Gastroesophageal sphincter (tissue), 3 donors: ENCODE results near the gene SLC35F1.

ENCODE experiments used
- EP300 ChIP-seq: sonication (generic); formaldehyde crosslinking; IDR thresholded peaks from one replicate; pipeline ENCODE4 v1.6.1; 2017; ENCODE audit warnings: antibody characterized with exemption, mild to moderate bottlenecking
- POLR2A ChIP-seq, 2 donors: fragments of 450-650 bp; IDR thresholded peaks; one replicate each; pipeline ENCODE4 v1.6.1; 2017; ENCODE audit warnings: antibody characterized with exemption in 2 of 2, mild to moderate bottlenecking in 2 of 2, moderate library complexity in 1 of 2
- POLR2AphosphoS5 ChIP-seq: sonication (generic); formaldehyde crosslinking; IDR thresholded peaks from one replicate; pipeline ENCODE4 v1.6.1; 2017; ENCODE audit warnings: antibody characterized with exemption
- TF ChIP-seq, protein P1 (sequence below), 4 experiments: fragments of 200-600 bp in 2 of 4; fragments of 450-650 bp in 2 of 4; sonication (generic) in 1 of 4; IDR thresholded peaks; one replicate each; pipeline ENCODE4 v1.5.1; 2017 to 2019; ENCODE audit warnings: antibody characterized with exemption in 4 of 4, mild to moderate bottlenecking in 2 of 4, moderate library complexity in 2 of 4

DNA sequence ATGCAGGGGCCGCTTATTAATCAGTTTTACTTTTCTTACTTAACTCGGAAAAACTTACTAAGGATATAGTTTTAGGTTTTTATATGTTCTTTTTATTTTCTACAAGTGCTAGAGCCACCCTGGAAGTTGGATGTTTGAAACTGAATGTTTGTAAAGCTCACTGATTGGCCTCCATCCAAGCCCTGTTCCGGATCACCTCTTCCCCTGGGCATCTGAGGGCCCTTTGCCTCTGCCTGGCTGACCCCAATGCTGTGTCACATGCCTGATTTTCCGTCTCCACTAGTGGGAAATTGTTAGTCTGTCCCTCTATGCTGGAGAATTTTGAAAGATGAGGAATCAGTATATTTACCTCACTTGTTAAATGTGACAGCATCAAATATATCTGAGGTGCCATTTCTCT, 79.3 kb downstream of the SLC35F1 start:
- TF ChIP-seq POLR2AphosphoS5 (no peak), EP300 (no peak), POLR2A (IDR thresholded peaks at IDR 0.05) (no peak)
- TF ChIP-seq, protein P1, sequence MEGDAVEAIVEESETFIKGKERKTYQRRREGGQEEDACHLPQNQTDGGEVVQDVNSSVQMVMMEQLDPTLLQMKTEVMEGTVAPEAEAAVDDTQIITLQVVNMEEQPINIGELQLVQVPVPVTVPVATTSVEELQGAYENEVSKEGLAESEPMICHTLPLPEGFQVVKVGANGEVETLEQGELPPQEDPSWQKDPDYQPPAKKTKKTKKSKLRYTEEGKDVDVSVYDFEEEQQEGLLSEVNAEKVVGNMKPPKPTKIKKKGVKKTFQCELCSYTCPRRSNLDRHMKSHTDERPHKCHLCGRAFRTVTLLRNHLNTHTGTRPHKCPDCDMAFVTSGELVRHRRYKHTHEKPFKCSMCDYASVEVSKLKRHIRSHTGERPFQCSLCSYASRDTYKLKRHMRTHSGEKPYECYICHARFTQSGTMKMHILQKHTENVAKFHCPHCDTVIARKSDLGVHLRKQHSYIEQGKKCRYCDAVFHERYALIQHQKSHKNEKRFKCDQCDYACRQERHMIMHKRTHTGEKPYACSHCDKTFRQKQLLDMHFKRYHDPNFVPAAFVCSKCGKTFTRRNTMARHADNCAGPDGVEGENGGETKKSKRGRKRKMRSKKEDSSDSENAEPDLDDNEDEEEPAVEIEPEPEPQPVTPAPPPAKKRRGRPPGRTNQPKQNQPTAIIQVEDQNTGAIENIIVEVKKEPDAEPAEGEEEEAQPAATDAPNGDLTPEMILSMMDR (IDR thresholded peaks at IDR 0.05) = no peak
